ENCODE measurements around the gene PFDN1. TPM values are rescaled to one million over a fixed set of nuclear protein-coding genes. Genes with fewer than 3 reads are reported as not detected.

Gene PFDN1
- polyA plus RNA-seq, 1 donor (not counting 4 experiments of a cell fraction or from before 2014, with no cell fraction given), result 79.0 TPM

- Histone ChIP-seq H3K9me1 (ENCODE audit: control insufficient read depth, extremely low read depth, insufficient read depth, low read length) (peaks cover 2% of the 10 kb centered on the region), H3K9me3 (ENCODE audit: control insufficient read depth, low read depth, low read length) (no peaks in the 10 kb centered on the region), H3K4me2 (ENCODE audit: control insufficient read depth, extremely low read depth, insufficient read depth, low read depth, low read length) (no peak overlapping the region), H3K27me3 (ENCODE audit: control insufficient read depth, extremely low read depth, insufficient read depth, low read length) (no peaks in the 10 kb centered on the region), H4K20me1 (ENCODE audit: control insufficient read depth, extremely low read depth, insufficient read depth, low read length) (no peaks in the 10 kb centered on the region), H3K79me2 (ENCODE audit: control insufficient read depth, insufficient read depth, low read length) (no peaks in the 10 kb centered on the region), H3K4me3 (ENCODE audit: control insufficient read depth in 2 of 3, extremely low read depth in 1 of 3, insufficient read depth in 2 of 3, low read depth in 1 of 3, low read length in 3 of 3) (no peak overlapping the region), H3K36me3 (ENCODE audit: control insufficient read depth in 2 of 2, extremely low read depth in 1 of 2, insufficient read depth in 2 of 2, low read length in 2 of 2) (peaks cover 0 to 1% of the 10 kb centered on the region in 2 experiments), H3K27ac (ENCODE audit: control insufficient read depth, insufficient read depth, low read length) (no peak overlapping the region), H3K4me1 (ENCODE audit: control insufficient read depth, extremely low read depth, insufficient read depth, low read length) (peaks cover 32% of the 10 kb centered on the region), H2AFZ (ENCODE audit: control insufficient read depth, low read length) (no peak overlapping the region), H3K9ac (ENCODE audit: control insufficient read depth, extremely low read depth, insufficient read depth, low read length) (no peak overlapping the region)
- DNase-seq (ENCODE audit: low read depth, low spot score) (no peak), FAIRE-seq (no peak)
- TF ChIP-seq CTCF (optimal IDR thresholded peaks at IDR 0.05 in 1 of 3, IDR thresholded peaks at IDR 0.05 in 1 of 3, conservative IDR thresholded peaks at IDR 0.05 in 1 of 3; ENCODE audit: extremely low read depth in 1 of 3, insufficient read depth in 2 of 3, low read length in 3 of 3) (no peak), EZH2 (IDR thresholded peaks at IDR 0.05; ENCODE audit: low read length) (no peak)
- dilution Hi-C loops (cut with MboI; ENCODE audit: extremely low pct_ligation_motif_present, low sequenced_read_pairs), result no loop called here
Measured at GRCh38 chr5:140223567-140223966, 79.3 kb downstream of the PFDN1 start.

GRCh38 chr5:140222416-140222815, 80.5 kb downstream of the PFDN1 start:
- Histone ChIP-seq H3K9ac (ENCODE audit: control insufficient read depth, extremely low read depth, insufficient read depth, low read length) (no peak overlapping the region), H3K36me3 (ENCODE audit: control insufficient read depth in 2 of 2, extremely low read depth in 1 of 2, insufficient read depth in 2 of 2, low read length in 2 of 2) (peaks cover 0 to 1% of the 10 kb centered on the region in 2 experiments), H4K20me1 (ENCODE audit: control insufficient read depth, extremely low read depth, insufficient read depth, low read length) (no peaks in the 10 kb centered on the region), H3K9me1 (ENCODE audit: control insufficient read depth, extremely low read depth, insufficient read depth, low read length) (peaks cover 4% of the 10 kb centered on the region), H3K4me3 (ENCODE audit: control insufficient read depth in 2 of 3, extremely low read depth in 1 of 3, insufficient read depth in 2 of 3, low read depth in 1 of 3, low read length in 3 of 3) (no peak overlapping the region), H3K9me3 (ENCODE audit: control insufficient read depth, low read depth, low read length) (no peaks in the 10 kb centered on the region), H3K27ac (ENCODE audit: control insufficient read depth, insufficient read depth, low read length) (no peak overlapping the region), H3K27me3 (ENCODE audit: control insufficient read depth, extremely low read depth, insufficient read depth, low read length) (no peaks in the 10 kb centered on the region), H3K4me1 (ENCODE audit: control insufficient read depth, extremely low read depth, insufficient read depth, low read length) (peaks cover 32% of the 10 kb centered on the region), H2AFZ (ENCODE audit: control insufficient read depth, low read length) (no peak overlapping the region), H3K79me2 (ENCODE audit: control insufficient read depth, insufficient read depth, low read length) (no peaks in the 10 kb centered on the region), H3K4me2 (ENCODE audit: control insufficient read depth, extremely low read depth, insufficient read depth, low read depth, low read length) (no peak overlapping the region)
- DNase-seq (ENCODE audit: low read depth, low spot score) (no peak), FAIRE-seq (no peak)
- dilution Hi-C loops (cut with MboI; ENCODE audit: extremely low pct_ligation_motif_present, low sequenced_read_pairs), result no loop called here
- no peak for TF ChIP-seq CTCF (optimal IDR thresholded peaks at IDR 0.05 in 1 of 3, IDR thresholded peaks at IDR 0.05 in 1 of 3, conservative IDR thresholded peaks at IDR 0.05 in 1 of 3; ENCODE audit: extremely low read depth in 1 of 3, insufficient read depth in 2 of 3, low read length in 3 of 3)
- TF ChIP-seq EZH2 (IDR thresholded peaks at IDR 0.05; ENCODE audit: low read length), result no peak

Data from keratinocyte (primary cell).